ENCODE results near the gene AP4E1.

DNA sequence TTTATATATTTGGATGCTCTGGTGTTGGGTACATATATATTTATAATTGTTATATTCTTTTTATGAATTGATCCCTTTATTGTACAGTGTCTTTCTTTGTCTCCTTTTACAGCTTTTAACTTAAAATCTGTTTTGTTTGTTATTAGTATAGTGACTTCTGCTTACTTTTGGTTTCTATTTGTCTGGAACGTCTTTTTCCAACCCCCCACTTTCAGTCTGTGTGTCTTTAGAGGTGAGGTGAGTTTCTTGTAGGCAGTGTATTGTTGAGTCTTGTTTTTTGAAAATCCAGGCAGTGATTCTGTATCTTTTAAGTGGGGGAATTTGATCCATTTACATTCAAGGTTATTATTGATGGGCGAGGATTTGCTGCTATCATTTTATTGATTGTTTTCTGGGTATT is 62.0 kb downstream of the AP4E1 start:
- TF ChIP-seq, protein P1, sequence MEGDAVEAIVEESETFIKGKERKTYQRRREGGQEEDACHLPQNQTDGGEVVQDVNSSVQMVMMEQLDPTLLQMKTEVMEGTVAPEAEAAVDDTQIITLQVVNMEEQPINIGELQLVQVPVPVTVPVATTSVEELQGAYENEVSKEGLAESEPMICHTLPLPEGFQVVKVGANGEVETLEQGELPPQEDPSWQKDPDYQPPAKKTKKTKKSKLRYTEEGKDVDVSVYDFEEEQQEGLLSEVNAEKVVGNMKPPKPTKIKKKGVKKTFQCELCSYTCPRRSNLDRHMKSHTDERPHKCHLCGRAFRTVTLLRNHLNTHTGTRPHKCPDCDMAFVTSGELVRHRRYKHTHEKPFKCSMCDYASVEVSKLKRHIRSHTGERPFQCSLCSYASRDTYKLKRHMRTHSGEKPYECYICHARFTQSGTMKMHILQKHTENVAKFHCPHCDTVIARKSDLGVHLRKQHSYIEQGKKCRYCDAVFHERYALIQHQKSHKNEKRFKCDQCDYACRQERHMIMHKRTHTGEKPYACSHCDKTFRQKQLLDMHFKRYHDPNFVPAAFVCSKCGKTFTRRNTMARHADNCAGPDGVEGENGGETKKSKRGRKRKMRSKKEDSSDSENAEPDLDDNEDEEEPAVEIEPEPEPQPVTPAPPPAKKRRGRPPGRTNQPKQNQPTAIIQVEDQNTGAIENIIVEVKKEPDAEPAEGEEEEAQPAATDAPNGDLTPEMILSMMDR (IDR thresholded peaks at IDR 0.05; ENCODE audit: insufficient read depth, low read length, poor library complexity, severe bottlenecking), result no peak
- TF ChIP-seq EZH2phosphoT487 (conservative IDR thresholded peaks at IDR 0.05; ENCODE audit: low read length), result no peak

Data from SU-DHL-6 (cell line).